AG09309 (cell line): ENCODE results near the gene NDUFC1.

Experiments used
- DNase-seq: peaks from one replicate; pipeline ENCODE4 v3.0.0-alpha.2; 2010; ENCODE audit warnings: low read depth
- H3K4me3 ChIP-seq: 2 replicates; pipeline ENCODE4 v1.5.1; 2011; ENCODE audit warnings: mild to moderate bottlenecking, low read depth, low read length, moderate library complexity; ENCODE audit not compliant: control insufficient read depth
- TF ChIP-seq, protein P1 (sequence below): IDR thresholded peaks from 2 replicates; pipeline ENCODE4 v1.5.1; 2011; ENCODE audit warnings: mild to moderate bottlenecking, low read depth, low read length, inconsistent platforms; ENCODE audit not compliant: insufficient read depth, control insufficient read depth; ENCODE audit errors: missing control alignments

The NDUFC1 gene

DNA sequence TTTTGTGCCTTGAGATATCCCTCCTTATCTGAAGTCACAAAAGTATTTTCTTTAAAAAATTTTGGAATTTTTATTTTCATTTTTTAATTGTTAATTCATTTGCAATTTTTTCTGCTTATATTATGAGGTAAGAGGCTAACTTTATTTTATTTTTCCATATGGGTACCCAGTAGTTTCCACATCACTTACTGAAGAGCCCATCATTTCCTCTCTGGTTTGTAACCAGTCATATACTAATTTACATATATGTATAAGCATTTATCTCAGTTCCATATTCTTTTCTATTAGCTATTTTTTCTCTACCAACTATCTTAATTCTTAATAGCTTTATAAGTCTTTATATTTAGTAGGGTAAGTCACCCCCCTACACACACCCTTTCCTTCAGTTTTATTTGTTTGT, 49.2 kb downstream of the NDUFC1 start:
- H3K4me3 ChIP-seq, result no peak overlapping the region
- DNase-seq, result no peak
- TF ChIP-seq, protein P1, sequence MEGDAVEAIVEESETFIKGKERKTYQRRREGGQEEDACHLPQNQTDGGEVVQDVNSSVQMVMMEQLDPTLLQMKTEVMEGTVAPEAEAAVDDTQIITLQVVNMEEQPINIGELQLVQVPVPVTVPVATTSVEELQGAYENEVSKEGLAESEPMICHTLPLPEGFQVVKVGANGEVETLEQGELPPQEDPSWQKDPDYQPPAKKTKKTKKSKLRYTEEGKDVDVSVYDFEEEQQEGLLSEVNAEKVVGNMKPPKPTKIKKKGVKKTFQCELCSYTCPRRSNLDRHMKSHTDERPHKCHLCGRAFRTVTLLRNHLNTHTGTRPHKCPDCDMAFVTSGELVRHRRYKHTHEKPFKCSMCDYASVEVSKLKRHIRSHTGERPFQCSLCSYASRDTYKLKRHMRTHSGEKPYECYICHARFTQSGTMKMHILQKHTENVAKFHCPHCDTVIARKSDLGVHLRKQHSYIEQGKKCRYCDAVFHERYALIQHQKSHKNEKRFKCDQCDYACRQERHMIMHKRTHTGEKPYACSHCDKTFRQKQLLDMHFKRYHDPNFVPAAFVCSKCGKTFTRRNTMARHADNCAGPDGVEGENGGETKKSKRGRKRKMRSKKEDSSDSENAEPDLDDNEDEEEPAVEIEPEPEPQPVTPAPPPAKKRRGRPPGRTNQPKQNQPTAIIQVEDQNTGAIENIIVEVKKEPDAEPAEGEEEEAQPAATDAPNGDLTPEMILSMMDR, result no peak

DNA sequence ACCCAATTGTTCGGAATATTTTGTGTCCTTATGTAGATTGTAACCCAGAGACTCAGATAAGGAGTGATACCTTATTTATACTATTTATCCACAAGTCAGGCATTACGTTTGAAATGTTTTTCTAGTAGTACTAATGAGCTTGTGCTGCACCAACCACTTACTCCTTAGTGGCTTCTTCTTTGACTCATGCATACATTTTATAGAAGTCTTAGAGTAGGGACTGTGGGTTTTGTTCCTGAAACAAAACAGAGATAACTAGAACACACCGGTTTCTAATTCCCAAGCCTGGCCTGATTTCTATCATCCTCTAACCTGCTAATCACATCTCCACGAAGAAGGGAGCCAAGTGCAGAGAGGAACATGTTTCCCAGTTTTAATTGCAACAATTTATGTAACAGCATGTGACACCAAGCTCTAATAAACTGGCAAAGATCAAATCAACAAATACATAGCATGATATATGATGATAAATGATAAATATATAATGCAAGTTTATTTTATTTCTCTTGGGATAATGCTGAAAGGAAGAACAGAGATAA, 54.5 kb downstream of the NDUFC1 start:
- H3K4me3 ChIP-seq, result no peak overlapping the region
- TF ChIP-seq, protein P1, result no peak
- no peak for DNase-seq

GRCh38 chr4:139247241-139247640, 55.0 kb downstream of the NDUFC1 start:
- DNase-seq, result no peak
- TF ChIP-seq, protein P1, result no peak
- no peak overlapping the region for H3K4me3 ChIP-seq

- H3K4me3 ChIP-seq, result no peak overlapping the region
- TF ChIP-seq, protein P1, result no peak
- no peak for DNase-seq
These were observed 56.1 kb downstream of the NDUFC1 start for GRCh38 chr4:139246166-139246565.

DNA sequence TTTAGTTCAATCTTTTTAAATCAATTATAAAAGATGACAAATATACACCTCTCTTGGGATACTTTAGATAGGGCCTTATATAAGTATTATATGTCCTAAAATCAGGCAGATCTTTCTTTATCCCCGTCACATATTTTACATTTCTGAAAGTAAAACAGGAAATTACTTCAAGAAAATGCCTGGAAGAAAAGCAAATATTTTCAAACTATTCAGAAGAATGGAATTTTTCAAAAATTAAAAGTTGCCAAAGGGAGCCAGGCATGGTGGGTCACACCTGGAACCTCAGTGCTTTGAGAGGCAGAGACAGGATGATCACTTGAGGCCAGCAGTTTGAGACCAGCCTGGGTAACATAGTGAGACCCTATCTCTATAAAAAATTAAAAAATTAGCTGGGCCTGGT, 56.7 kb downstream of the NDUFC1 start:
- DNase-seq, result no peak
- H3K4me3 ChIP-seq, result no peak overlapping the region
- TF ChIP-seq, protein P1, result no peak

- TF ChIP-seq, protein P1, result no peak
- H3K4me3 ChIP-seq, result no peak overlapping the region
- peak; percentile 99 for DNase-seq
These were observed 58.6 kb downstream of the NDUFC1 start for GRCh38 chr4:139243448-139244365.
